ENCODE measurements around the gene STX18. TPM values are rescaled to one million over a fixed set of nuclear protein-coding genes. Genes with fewer than 3 reads are reported as not detected.

STX18 gene
- total and polyA plus RNA-seq, 2 donors (not counting 1 experiment from before 2014, with no cell fraction given): 27.4 to 28.2 TPM

DNA sequence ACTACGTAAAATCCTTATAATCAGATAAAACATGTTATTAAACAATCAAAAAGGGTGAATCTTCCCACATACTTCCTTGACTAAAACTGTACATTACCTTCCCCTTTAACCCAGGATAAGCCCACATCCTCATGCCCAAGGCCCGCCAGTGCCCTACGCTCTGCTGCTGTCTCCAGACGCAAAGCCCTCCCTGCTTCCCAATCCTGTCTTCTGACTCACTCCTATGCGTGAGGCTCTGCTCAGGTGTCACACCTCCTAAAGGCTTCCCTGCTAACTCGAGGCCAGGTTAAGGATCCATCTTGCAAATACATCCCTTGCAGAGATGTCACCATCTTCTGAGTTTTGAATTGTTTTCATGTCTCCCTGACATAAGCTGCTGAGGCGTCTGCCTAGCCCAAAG, 61.6 kb downstream of the STX18 start:
- peaks cover 5% of the 10 kb centered on the region for H3K4me1 ChIP-seq (ENCODE audit: control insufficient read depth, extremely low read depth, insufficient read depth, low read length)
- TF ChIP-seq, protein P1, sequence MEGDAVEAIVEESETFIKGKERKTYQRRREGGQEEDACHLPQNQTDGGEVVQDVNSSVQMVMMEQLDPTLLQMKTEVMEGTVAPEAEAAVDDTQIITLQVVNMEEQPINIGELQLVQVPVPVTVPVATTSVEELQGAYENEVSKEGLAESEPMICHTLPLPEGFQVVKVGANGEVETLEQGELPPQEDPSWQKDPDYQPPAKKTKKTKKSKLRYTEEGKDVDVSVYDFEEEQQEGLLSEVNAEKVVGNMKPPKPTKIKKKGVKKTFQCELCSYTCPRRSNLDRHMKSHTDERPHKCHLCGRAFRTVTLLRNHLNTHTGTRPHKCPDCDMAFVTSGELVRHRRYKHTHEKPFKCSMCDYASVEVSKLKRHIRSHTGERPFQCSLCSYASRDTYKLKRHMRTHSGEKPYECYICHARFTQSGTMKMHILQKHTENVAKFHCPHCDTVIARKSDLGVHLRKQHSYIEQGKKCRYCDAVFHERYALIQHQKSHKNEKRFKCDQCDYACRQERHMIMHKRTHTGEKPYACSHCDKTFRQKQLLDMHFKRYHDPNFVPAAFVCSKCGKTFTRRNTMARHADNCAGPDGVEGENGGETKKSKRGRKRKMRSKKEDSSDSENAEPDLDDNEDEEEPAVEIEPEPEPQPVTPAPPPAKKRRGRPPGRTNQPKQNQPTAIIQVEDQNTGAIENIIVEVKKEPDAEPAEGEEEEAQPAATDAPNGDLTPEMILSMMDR (conservative IDR thresholded peaks at IDR 0.05 in 1 of 2, IDR thresholded peaks at IDR 0.05 in 1 of 2; ENCODE audit: low read depth in 1 of 2, low read length in 2 of 2): no peak
- TF ChIP-seq EZH2 (IDR thresholded peaks at IDR 0.05; ENCODE audit: low read length, missing control alignments): no peak

DNA sequence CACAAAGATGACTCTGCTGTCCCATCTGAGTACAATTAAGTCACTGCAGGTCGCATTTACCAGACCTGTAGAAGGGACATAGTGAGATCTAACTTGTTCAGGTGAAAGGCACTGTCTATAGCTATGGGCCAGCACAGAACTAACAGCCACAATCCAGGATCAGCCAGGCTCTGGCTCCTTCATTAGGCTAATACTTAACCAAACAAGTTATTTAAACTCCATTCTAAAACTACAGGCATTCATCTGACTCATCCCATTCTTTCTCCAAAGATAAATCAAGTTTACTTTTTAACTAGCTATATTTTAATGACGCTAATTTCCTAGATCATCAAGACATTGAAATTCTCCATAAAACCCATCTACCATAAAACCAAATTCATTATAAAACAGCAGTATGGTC, 62.5 kb downstream of the STX18 start:
- Histone ChIP-seq H2AFZ (ENCODE audit: low read length) (no peak overlapping the region), H3K4me2 (ENCODE audit: extremely low read depth, insufficient read depth, low read length) (no peak overlapping the region), H3K4me3 (replicated peaks in 1 of 4; ENCODE audit: control extremely low read depth in 1 of 4, insufficient read depth in 1 of 4, low read depth in 3 of 4, low read length in 4 of 4) (no peak overlapping the region), H3K27ac (ENCODE audit: insufficient read depth, low read length) (no peak overlapping the region), H3K36me3 (ENCODE audit: control insufficient read depth, insufficient read depth, low read length) (no peaks in the 10 kb centered on the region), H3K4me1 (ENCODE audit: control insufficient read depth, extremely low read depth, insufficient read depth, low read length) (peaks cover 5% of the 10 kb centered on the region), H4K20me1 (ENCODE audit: control insufficient read depth, extremely low read depth, insufficient read depth, low read length) (no peaks in the 10 kb centered on the region), H3K9ac (ENCODE audit: insufficient read depth, low read length) (no peak overlapping the region), H3K79me2 (ENCODE audit: control insufficient read depth, insufficient read depth, low read length) (peaks cover 4% of the 10 kb centered on the region), H3K9me3 (ENCODE audit: control insufficient read depth, insufficient read depth, low read depth, low read length) (no peaks in the 10 kb centered on the region), H3K27me3 (ENCODE audit: control insufficient read depth, insufficient read depth, low read length) (no peaks in the 10 kb centered on the region)
- DNase-seq (ENCODE audit: low read depth in 2 of 2): no peak
- TF ChIP-seq, protein P1 (conservative IDR thresholded peaks at IDR 0.05 in 1 of 2, IDR thresholded peaks at IDR 0.05 in 1 of 2; ENCODE audit: low read depth in 1 of 2, low read length in 2 of 2): no peak
- no peak for TF ChIP-seq EZH2 (IDR thresholded peaks at IDR 0.05; ENCODE audit: low read length, missing control alignments)

More for the DNA sequence above, 61.6 kb downstream of the STX18 start:
- Histone ChIP-seq H3K4me3 (replicated peaks in 1 of 4; ENCODE audit: control extremely low read depth in 1 of 4, insufficient read depth in 1 of 4, low read depth in 3 of 4, low read length in 4 of 4) (no peak overlapping the region), H3K79me2 (ENCODE audit: control insufficient read depth, insufficient read depth, low read length) (peaks cover 4% of the 10 kb centered on the region), H4K20me1 (ENCODE audit: control insufficient read depth, extremely low read depth, insufficient read depth, low read length) (no peaks in the 10 kb centered on the region), H3K9ac (ENCODE audit: insufficient read depth, low read length) (no peak overlapping the region), H3K4me2 (ENCODE audit: extremely low read depth, insufficient read depth, low read length) (no peak overlapping the region), H3K36me3 (ENCODE audit: control insufficient read depth, insufficient read depth, low read length) (no peaks in the 10 kb centered on the region), H3K27ac (ENCODE audit: insufficient read depth, low read length) (no peak overlapping the region), H2AFZ (ENCODE audit: low read length) (no peak overlapping the region), H3K9me3 (ENCODE audit: control insufficient read depth, insufficient read depth, low read depth, low read length) (no peaks in the 10 kb centered on the region), H3K27me3 (ENCODE audit: control insufficient read depth, insufficient read depth, low read length) (no peaks in the 10 kb centered on the region)
- DNase-seq (ENCODE audit: low read depth in 2 of 2): peak in 1 of 2 donors; percentile 16

DNA sequence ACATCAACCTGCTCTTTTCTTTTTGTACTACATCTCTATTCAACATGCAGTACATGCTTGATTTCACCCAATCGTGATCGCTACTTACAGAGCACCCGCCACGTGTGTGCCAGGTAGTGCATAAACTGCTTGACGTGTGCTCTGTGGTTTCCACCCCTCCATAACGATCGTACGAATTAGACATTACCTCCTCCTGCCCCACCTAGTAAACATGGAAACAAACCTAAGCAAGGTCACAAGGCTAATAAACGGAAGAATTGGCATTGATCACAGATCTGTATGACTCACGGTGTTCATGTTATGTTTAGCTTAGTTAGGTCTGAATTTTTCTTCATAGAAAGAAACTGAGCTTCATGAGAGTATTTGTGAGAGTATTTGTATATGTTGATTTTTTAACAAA, 64.1 kb downstream of the STX18 start:
- DNase-seq (ENCODE audit: low read depth in 2 of 2): peak in 1 of 2 donors; percentile 7

More for the DNA sequence above, 64.1 kb downstream of the STX18 start:
- Histone ChIP-seq H3K4me1 (ENCODE audit: control insufficient read depth, extremely low read depth, insufficient read depth, low read length) (peaks cover 8% of the 10 kb centered on the region), H3K9me3 (ENCODE audit: control insufficient read depth, insufficient read depth, low read depth, low read length) (no peaks in the 10 kb centered on the region), H3K9ac (ENCODE audit: insufficient read depth, low read length) (no peak overlapping the region), H3K4me3 (replicated peaks in 1 of 4; ENCODE audit: control extremely low read depth in 1 of 4, insufficient read depth in 1 of 4, low read depth in 3 of 4, low read length in 4 of 4) (no peak overlapping the region), H3K27ac (ENCODE audit: insufficient read depth, low read length) (no peak overlapping the region), H3K36me3 (ENCODE audit: control insufficient read depth, insufficient read depth, low read length) (no peaks in the 10 kb centered on the region), H3K4me2 (ENCODE audit: extremely low read depth, insufficient read depth, low read length) (no peak overlapping the region), H3K79me2 (ENCODE audit: control insufficient read depth, insufficient read depth, low read length) (peaks cover 4% of the 10 kb centered on the region), H4K20me1 (ENCODE audit: control insufficient read depth, extremely low read depth, insufficient read depth, low read length) (no peaks in the 10 kb centered on the region), H3K27me3 (ENCODE audit: control insufficient read depth, insufficient read depth, low read length) (no peaks in the 10 kb centered on the region), H2AFZ (ENCODE audit: low read length) (no peak overlapping the region)
- no peak for TF ChIP-seq EZH2 (IDR thresholded peaks at IDR 0.05; ENCODE audit: low read length, missing control alignments)
- TF ChIP-seq, protein P1 (conservative IDR thresholded peaks at IDR 0.05 in 1 of 2, IDR thresholded peaks at IDR 0.05 in 1 of 2; ENCODE audit: low read depth in 1 of 2, low read length in 2 of 2): no peak
